Progenitor cell of endocrine pancreas (in vitro differentiated cells): ENCODE measurements around the gene HAPSTR1. TPM values are rescaled to one million over a fixed set of nuclear protein-coding genes. Genes with fewer than 3 reads are reported as not detected.

Source experiments
- DNase-seq: peaks from one replicate; pipeline ENCODE4 v3.0.0; 2021; ENCODE audit warnings: low spot score; ENCODE audit not compliant: unreplicated experiment
- H3K27ac Mint-ChIP-seq: 2 replicates; pipeline ENCODE4 v1.8.0; 2021; ENCODE audit warnings: mild to moderate bottlenecking, moderate library complexity, mixed read lengths
- H3K27me3 Mint-ChIP-seq: 2 replicates; pipeline ENCODE4 v1.8.0; 2021; ENCODE audit warnings: mixed read lengths
- H3K36me3 Mint-ChIP-seq: 2 replicates; pipeline ENCODE4 v1.8.0; 2022; ENCODE audit warnings: mixed read lengths; ENCODE audit not compliant: insufficient read depth
- H3K4me1 Mint-ChIP-seq: 2 replicates; pipeline ENCODE4 v1.8.0; 2021; ENCODE audit warnings: low read depth, mixed read lengths
- H3K4me3 Mint-ChIP-seq: 2 replicates; pipeline ENCODE4 v1.8.0; 2021; ENCODE audit warnings: low read depth, mild to moderate bottlenecking, moderate library complexity, mixed read lengths
- H3K9me3 Mint-ChIP-seq: 2 replicates; pipeline ENCODE4 v1.8.0; 2021; ENCODE audit warnings: low read depth, mixed read lengths
- CTCF ChIP-seq: fragments of 200-600 bp; sonication (generic); IDR thresholded peaks from one replicate; pipeline ENCODE4 v1.5.0; 2021; ENCODE audit warnings: antibody characterized with exemption, mild to moderate bottlenecking; ENCODE audit not compliant: unreplicated experiment
- total RNA-seq: library from RNA; stranded (reverse); gene quantifications from 2 replicates; pipeline ENCODE4 v1.2.1, GENCODE V29; 2021

Gene HAPSTR1
- total RNA-seq, 1 donor from 2014 or later: 79.7 TPM

- H3K27me3 Mint-ChIP-seq: no peaks in the 10 kb centered on the region
- peaks cover 3% of the 10 kb centered on the region for H3K4me1 Mint-ChIP-seq
- H3K36me3 Mint-ChIP-seq: peaks cover 7% of the 10 kb centered on the region
- H3K27ac Mint-ChIP-seq: peak overlapping the region; percentile 24
- no peak for DNase-seq
- H3K9me3 Mint-ChIP-seq: no peaks in the 10 kb centered on the region
- no peak overlapping the region for H3K4me3 Mint-ChIP-seq
- no peak for TF ChIP-seq CTCF
Observed at GRCh38 chr16:9126609-9127008, 35.2 kb downstream of the HAPSTR1 start.

GRCh38 chr16:9128346-9129342, 37.2 kb downstream of the HAPSTR1 start:
- no peak for TF ChIP-seq CTCF
- Mint-ChIP-seq H3K36me3 (peaks cover 4% of the 10 kb centered on the region), H3K9me3 (no peaks in the 10 kb centered on the region), H3K4me1 (peaks cover 3% of the 10 kb centered on the region), H3K4me3 (no peak overlapping the region), H3K27ac (peak overlapping the region; percentile 60), H3K27me3 (no peaks in the 10 kb centered on the region)
- DNase-seq: no peak

GRCh38 chr16:9134306-9134705, 42.9 kb downstream of the HAPSTR1 start:
- H3K27ac Mint-ChIP-seq: no peak overlapping the region
- no peaks in the 10 kb centered on the region for H3K36me3 Mint-ChIP-seq
- H3K4me1 Mint-ChIP-seq: peaks cover 1% of the 10 kb centered on the region
- TF ChIP-seq CTCF: no peak
- peaks cover 10% of the 10 kb centered on the region for H3K27me3 Mint-ChIP-seq
- H3K4me3 Mint-ChIP-seq: no peak overlapping the region
- H3K9me3 Mint-ChIP-seq: no peaks in the 10 kb centered on the region
- DNase-seq: no peak

GRCh38 chr16:9134739-9135138, 43.3 kb downstream of the HAPSTR1 start:
- Mint-ChIP-seq H3K4me1 (peaks cover 1% of the 10 kb centered on the region), H3K27ac (no peak overlapping the region), H3K27me3 (peaks cover 10% of the 10 kb centered on the region), H3K36me3 (no peaks in the 10 kb centered on the region), H3K9me3 (no peaks in the 10 kb centered on the region), H3K4me3 (no peak overlapping the region)
- TF ChIP-seq CTCF: peak; percentile 63
- peak; percentile 32 for DNase-seq

- Mint-ChIP-seq H3K27ac (no peak overlapping the region), H3K4me1 (peaks cover 1% of the 10 kb centered on the region), H3K4me3 (no peak overlapping the region), H3K27me3 (peaks cover 10% of the 10 kb centered on the region), H3K9me3 (peaks cover 3% of the 10 kb centered on the region), H3K36me3 (peaks cover 2% of the 10 kb centered on the region)
- no peak for DNase-seq
- TF ChIP-seq CTCF: no peak
Observed at GRCh38 chr16:9135797-9136196, 44.4 kb downstream of the HAPSTR1 start.
